Measurements from ENCODE around the gene MYO16. TPM values are rescaled to one million over a fixed set of nuclear protein-coding genes. Genes with fewer than 3 reads are reported as not detected.

MYO16 gene
- total RNA-seq, 1 donor: not detected

GRCh38 chr13:108797354-108797753, 167.9 kb downstream of the MYO16 start:
- Histone ChIP-seq H3K4me1 (ENCODE audit: insufficient read depth, low read length) (no peaks in the 10 kb centered on the region), H4K20me1 (ENCODE audit: insufficient read depth, low read length) (no peaks in the 10 kb centered on the region), H3K9me3 (ENCODE audit: low read depth, low read length) (peaks cover 4% of the 10 kb centered on the region), H3K27ac (ENCODE audit: low read depth, low read length) (no peak overlapping the region), H2AFZ (ENCODE audit: low read length) (no peak overlapping the region), H3K36me3 (ENCODE audit: insufficient read depth, low read length) (no peaks in the 10 kb centered on the region), H3K4me2 (ENCODE audit: insufficient read depth, low read length) (no peak overlapping the region), H3K79me2 (ENCODE audit: insufficient read depth, low read length) (no peaks in the 10 kb centered on the region), H3K4me3 (ENCODE audit: insufficient read depth, low read length) (no peak overlapping the region), H3K27me3 (ENCODE audit: insufficient read depth, low read length) (no peaks in the 10 kb centered on the region)
- no peak for DNase-seq (ENCODE audit: insufficient read length, low spot score, missing footprints)
- TF ChIP-seq CTCF (IDR thresholded peaks at IDR 0.05; ENCODE audit: extremely low read depth, low read depth, low read length): no peak

- DNase-seq (ENCODE audit: insufficient read length, low spot score, missing footprints): no peak
- Histone ChIP-seq H3K36me3 (ENCODE audit: insufficient read depth, low read length) (no peaks in the 10 kb centered on the region), H4K20me1 (ENCODE audit: insufficient read depth, low read length) (no peaks in the 10 kb centered on the region), H3K79me2 (ENCODE audit: insufficient read depth, low read length) (no peaks in the 10 kb centered on the region), H3K27me3 (ENCODE audit: insufficient read depth, low read length) (no peaks in the 10 kb centered on the region), H3K9me3 (ENCODE audit: low read depth, low read length) (no peaks in the 10 kb centered on the region), H3K4me3 (ENCODE audit: insufficient read depth, low read length) (no peak overlapping the region), H3K4me2 (ENCODE audit: insufficient read depth, low read length) (no peak overlapping the region), H3K27ac (ENCODE audit: low read depth, low read length) (no peak overlapping the region), H2AFZ (ENCODE audit: low read length) (no peak overlapping the region), H3K4me1 (ENCODE audit: insufficient read depth, low read length) (no peaks in the 10 kb centered on the region)
- no peak for TF ChIP-seq CTCF (IDR thresholded peaks at IDR 0.05; ENCODE audit: extremely low read depth, low read depth, low read length)
Observed at GRCh38 chr13:108807841-108808240, 178.4 kb downstream of the MYO16 start.

GRCh38 chr13:108812165-108812564, 182.8 kb downstream of the MYO16 start:
- no peak overlapping the region for H3K4me3 ChIP-seq (ENCODE audit: insufficient read depth, low read length)
- DNase-seq (ENCODE audit: insufficient read length, low spot score, missing footprints): no peak
- no peak overlapping the region for H3K27ac ChIP-seq (ENCODE audit: low read depth, low read length)
- no peak for TF ChIP-seq CTCF (IDR thresholded peaks at IDR 0.05; ENCODE audit: extremely low read depth, low read depth, low read length)
- no peaks in the 10 kb centered on the region for H3K79me2 ChIP-seq (ENCODE audit: insufficient read depth, low read length)
- no peaks in the 10 kb centered on the region for H3K36me3 ChIP-seq (ENCODE audit: insufficient read depth, low read length)
- H2AFZ ChIP-seq (ENCODE audit: low read length): no peak overlapping the region
- no peaks in the 10 kb centered on the region for H3K4me1 ChIP-seq (ENCODE audit: insufficient read depth, low read length)
- H3K4me2 ChIP-seq (ENCODE audit: insufficient read depth, low read length): no peak overlapping the region
- H4K20me1 ChIP-seq (ENCODE audit: insufficient read depth, low read length): no peaks in the 10 kb centered on the region
- no peaks in the 10 kb centered on the region for H3K27me3 ChIP-seq (ENCODE audit: insufficient read depth, low read length)
- no peaks in the 10 kb centered on the region for H3K9me3 ChIP-seq (ENCODE audit: low read depth, low read length)

- Histone ChIP-seq H2AFZ (ENCODE audit: low read length) (no peak overlapping the region), H3K4me2 (ENCODE audit: insufficient read depth, low read length) (no peak overlapping the region), H3K27ac (ENCODE audit: low read depth, low read length) (no peak overlapping the region), H3K4me1 (ENCODE audit: insufficient read depth, low read length) (no peaks in the 10 kb centered on the region), H3K9me3 (ENCODE audit: low read depth, low read length) (no peaks in the 10 kb centered on the region), H3K79me2 (ENCODE audit: insufficient read depth, low read length) (no peaks in the 10 kb centered on the region), H3K36me3 (ENCODE audit: insufficient read depth, low read length) (no peaks in the 10 kb centered on the region), H4K20me1 (ENCODE audit: insufficient read depth, low read length) (no peaks in the 10 kb centered on the region), H3K4me3 (ENCODE audit: insufficient read depth, low read length) (no peak overlapping the region), H3K27me3 (ENCODE audit: insufficient read depth, low read length) (no peaks in the 10 kb centered on the region)
- no peak for TF ChIP-seq CTCF (IDR thresholded peaks at IDR 0.05; ENCODE audit: extremely low read depth, low read depth, low read length)
- no peak for DNase-seq (ENCODE audit: insufficient read length, low spot score, missing footprints)
Observed at GRCh38 chr13:108812661-108813060, 183.2 kb downstream of the MYO16 start.

Data from osteoblast (primary cell).